ENCODE data around the gene ZZZ3. TPM values are rescaled to one million over a fixed set of nuclear protein-coding genes. Genes with fewer than 3 reads are reported as not detected.

ZZZ3 gene
- total RNA-seq, 2 donors from 2014 or later: 26.0 to 100 TPM

DNA sequence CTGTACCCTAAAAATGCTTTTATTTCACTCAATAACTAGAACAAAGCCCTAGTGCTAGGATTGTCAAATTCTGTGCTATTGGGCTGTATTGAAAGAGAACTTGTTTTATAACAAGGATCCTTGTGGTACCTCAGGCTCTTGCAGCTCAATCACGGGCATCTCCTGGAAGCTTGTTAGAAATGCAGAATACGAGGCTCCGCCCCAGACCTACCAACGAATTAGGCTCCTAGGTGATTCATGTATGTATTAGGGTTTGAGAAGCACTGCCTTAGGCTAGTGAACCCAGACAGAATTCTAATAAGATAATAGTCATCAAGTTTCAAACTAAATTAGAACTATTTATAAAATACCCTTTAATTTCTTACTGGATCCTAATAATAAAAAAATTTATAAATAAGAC lies 45.6 kb downstream of the ZZZ3 start:
- no peak for DNase-seq
- TF ChIP-seq POLR2A (IDR thresholded peaks at IDR 0.05) (no peak), CTCF (IDR thresholded peaks at IDR 0.05) (no peak)
- Histone ChIP-seq H3K27ac (no peak overlapping the region), H3K4me1 (no peaks in the 10 kb centered on the region), H3K4me3 (no peak overlapping the region), H3K9me3 (no peaks in the 10 kb centered on the region), H3K36me3 (replicated peaks in 1 of 2; ENCODE audit: insufficient read depth in 1 of 2, low read depth in 2 of 2) (peaks cover 0 to 7% of the 10 kb centered on the region in 2 donors), H3K27me3 (no peaks in the 10 kb centered on the region)
- ATAC-seq: no peak
- WGBS, 2 donors: 88 to 96% methylated on average over 4 of the region's 4 CpGs
- intact Hi-C loops (cut with DNase I): no loop called here

Small RNA genes lying within 50 kb of the gene (small RNA-seq; reads per million reads assigned to genes)
- gene RN7SL370P: not detected

Other genes starting within 250 kb of the ZZZ3 start
- 10 to 100 TPM; 53.1 to 65.1 TPM for gene USP33, start 77.2 kb upstream of the ZZZ3 start, total RNA-seq
- 10 to 100 TPM in 1 of 2 donors, 1 to 10 TPM in 1; 6.6 to 10.4 TPM for gene MIGA1, start 97.0 kb upstream of the ZZZ3 start, total RNA-seq
- 10 to 100 TPM in 1 of 2 donors, 1 to 10 TPM in 1; 7.5 to 13.2 TPM for gene NEXN, start 206.0 kb upstream of the ZZZ3 start, total RNA-seq